Activated T-helper 1 cell treated with anti-CD3 and anti-CD28 coated beads, Interleukin-12 subunit alpha, Interleukin-12 subunit beta, Interleukin-2, Interleukin-4 antibody, amounts not matched to agents 30 ng/mL and 10 ng/mL and 1 ng/mL, durations not matched to agents 14 hours and 24 hours and 36 hours (primary cell): ENCODE results near the gene NCOA3. TPM values are rescaled to one million over a fixed set of nuclear protein-coding genes. Genes with fewer than 3 reads are reported as not detected.
"Not testable (repeated sequence)": the region's sequence is repeated elsewhere in the genome, so short reads cannot be mapped to it uniquely, and the experiment has no call there.

Source experiments
- DNase-seq: peaks from one replicate; pipeline ENCODE4 v3.0.0; 2021; ENCODE audit warnings: low spot score
- H3K27ac Mint-ChIP-seq: one replicate; pipeline ENCODE4 v1.8.0; 2021; ENCODE audit warnings: mild to moderate bottlenecking, mixed read lengths
- H3K27me3 Mint-ChIP-seq: one replicate; pipeline ENCODE4 v1.8.0; 2022; ENCODE audit warnings: mild to moderate bottlenecking, moderate library complexity, mixed read lengths; ENCODE audit not compliant: insufficient read depth
- H3K36me3 Mint-ChIP-seq: one replicate; pipeline ENCODE4 v1.8.0; 2021; ENCODE audit warnings: low read depth, mixed read lengths
- H3K4me1 Mint-ChIP-seq: one replicate; pipeline ENCODE4 v1.8.0; 2021; ENCODE audit warnings: low read depth, mixed read lengths
- H3K4me3 Mint-ChIP-seq: one replicate; pipeline ENCODE4 v1.8.0; 2021; ENCODE audit warnings: mild to moderate bottlenecking, moderate library complexity, mixed read lengths
- H3K9me3 Mint-ChIP-seq: one replicate; pipeline ENCODE4 v1.8.0; 2021; ENCODE audit warnings: mixed read lengths
- intact Hi-C: fragments of 100-400 bp; cut with micrococcal nuclease; formaldehyde crosslinking; loops from one replicate; pipeline ENCODE4 v1.15.1; 2024
- total RNA-seq: library from RNA; stranded (reverse); gene quantifications from 2 replicates; pipeline ENCODE4 v1.2.3, GENCODE V29; 2022

NCOA3 gene
- total RNA-seq = 132 and 133 TPM in 2 replicates

DNA sequence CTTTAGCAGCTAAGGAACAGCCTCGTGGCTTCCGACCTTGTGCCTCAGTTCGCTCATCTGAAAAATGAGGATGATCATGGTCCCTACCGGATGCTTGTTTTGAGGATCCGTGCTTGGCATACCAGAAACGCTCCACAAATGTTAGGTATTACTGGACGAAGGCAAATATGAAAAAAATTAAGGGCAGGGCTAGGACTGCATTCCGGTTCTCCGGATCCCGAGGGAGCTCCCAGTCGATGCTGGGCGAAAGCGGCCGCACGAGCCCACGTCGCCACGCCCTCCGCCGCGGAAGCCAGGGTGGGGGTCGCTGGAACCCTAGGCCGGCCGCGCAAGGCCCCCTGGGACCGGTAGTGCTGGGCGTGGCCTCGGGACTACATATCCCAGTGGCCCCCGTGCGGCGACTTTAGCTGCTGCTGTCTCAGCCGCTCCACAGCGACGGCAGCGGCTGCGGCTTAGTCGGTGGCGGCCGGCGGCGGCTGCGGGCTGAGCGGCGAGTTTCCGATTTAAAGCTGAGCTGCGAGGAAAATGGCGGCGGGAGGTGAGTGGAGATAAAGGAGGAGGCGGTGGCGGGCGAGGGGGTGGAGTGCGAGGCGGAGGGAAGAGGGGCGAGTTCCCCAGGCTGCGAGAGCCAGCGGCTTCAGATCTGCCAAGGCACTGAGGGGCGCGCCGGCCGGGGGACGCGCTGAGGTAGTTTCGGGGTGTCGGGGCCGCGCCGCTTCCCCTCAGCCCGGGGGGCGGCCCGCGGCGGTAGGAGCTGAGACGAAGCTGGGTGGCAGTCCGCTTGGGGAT is at the start of gene NCOA3:
Gene NCOA3 (plus strand): TSS at position 406 of the 789 bp plus-strand sequence. CDS start 120,361 bp downstream, outside the sequence.
- H3K27ac Mint-ChIP-seq = peak within 1 kb of the TSS; percentile 99
- peaks cover 32% of the 10 kb centered on the region for H3K36me3 Mint-ChIP-seq
- H3K4me1 Mint-ChIP-seq = peaks cover 61% of the 10 kb centered on the region
- intact Hi-C loops = loop anchor here (1.0 to 5.0 kb wide), 6 partner anchors 8 to 304 kb away; partner anchors contain the start of gene ZMYND8
- DNase-seq = peak; percentile 89
- no peaks in the 10 kb centered on the region for H3K27me3 Mint-ChIP-seq
- no peaks in the 10 kb centered on the region for H3K9me3 Mint-ChIP-seq
- H3K4me3 Mint-ChIP-seq = peak within 1 kb of the TSS; percentile 92

DNA sequence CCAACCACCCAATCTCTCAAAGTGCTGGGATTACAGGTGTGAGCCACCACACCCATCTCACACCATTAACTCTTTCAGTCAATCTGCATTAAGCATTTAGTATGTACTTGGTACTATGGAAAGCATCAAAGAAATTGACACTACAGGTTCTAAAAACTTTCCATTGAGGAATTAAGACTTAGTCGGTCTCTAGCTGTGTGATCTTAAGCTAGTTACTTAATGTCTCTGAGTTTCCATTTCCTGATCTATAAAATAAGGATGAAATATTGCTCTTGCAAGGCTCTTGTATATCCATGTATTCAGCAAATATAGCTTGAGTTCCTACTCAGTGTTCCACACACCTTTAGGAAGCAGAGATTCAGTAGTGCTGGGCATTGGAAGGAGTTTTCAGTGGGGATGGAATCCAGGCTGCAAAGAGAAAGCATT is 48.9 kb upstream of the NCOA3 start:
- H3K4me1 Mint-ChIP-seq = peaks cover 43% of the 10 kb centered on the region
- DNase-seq = no peak
- H3K27me3 Mint-ChIP-seq = no peaks in the 10 kb centered on the region
- H3K27ac Mint-ChIP-seq = peak overlapping the region; percentile 33
- H3K9me3 Mint-ChIP-seq = no peaks in the 10 kb centered on the region
- H3K36me3 Mint-ChIP-seq = no peaks in the 10 kb centered on the region
- intact Hi-C loops = loop anchor here (1.0 to 10.0 kb wide), 4 partner anchors 35 to 1282 kb away; no protein-coding TSS in a partner anchor
- H3K4me3 Mint-ChIP-seq = no peak overlapping the region

DNA sequence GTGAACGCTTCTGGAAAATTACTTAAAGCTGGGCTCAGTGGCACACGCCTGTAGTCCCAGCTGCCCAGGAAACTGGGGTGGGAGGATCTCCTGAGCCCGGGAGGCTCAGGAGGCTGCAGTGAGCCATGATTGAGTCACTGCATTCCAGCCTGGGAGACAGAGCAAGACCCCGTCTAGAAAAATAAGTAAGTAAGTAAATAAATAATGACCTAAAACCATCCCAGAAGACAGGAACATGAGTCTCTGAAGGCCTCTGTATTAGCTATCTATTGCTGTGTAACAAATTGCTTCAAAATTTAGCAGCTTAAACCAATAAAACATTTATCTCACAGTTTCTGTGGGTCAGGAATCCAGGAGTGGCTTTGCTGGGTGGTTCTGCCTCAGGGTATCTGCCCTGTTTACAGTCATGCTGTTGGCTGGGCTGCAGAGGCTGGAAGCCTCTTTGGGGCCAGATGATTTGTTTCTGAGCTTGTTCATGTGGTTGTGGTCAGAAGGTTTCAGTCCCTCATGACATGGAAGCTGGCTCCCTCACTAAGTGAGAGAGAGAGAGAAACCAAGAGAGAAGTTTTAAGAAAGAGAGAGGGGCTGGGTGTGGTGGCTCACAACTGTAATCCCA is 48.4 kb upstream of the NCOA3 start:
- H3K27me3 Mint-ChIP-seq = no peaks in the 10 kb centered on the region
- no peaks in the 10 kb centered on the region for H3K9me3 Mint-ChIP-seq
- H3K4me3 Mint-ChIP-seq = peak overlapping the region; percentile 15
- H3K4me1 Mint-ChIP-seq = peaks cover 44% of the 10 kb centered on the region
- intact Hi-C loops = loop anchor here (1.0 to 10.0 kb wide), 4 partner anchors 34 to 1282 kb away; no protein-coding TSS in a partner anchor
- peak overlapping the region; percentile 70 for H3K27ac Mint-ChIP-seq
- no peaks in the 10 kb centered on the region for H3K36me3 Mint-ChIP-seq
- DNase-seq = peak; percentile 47

DNA sequence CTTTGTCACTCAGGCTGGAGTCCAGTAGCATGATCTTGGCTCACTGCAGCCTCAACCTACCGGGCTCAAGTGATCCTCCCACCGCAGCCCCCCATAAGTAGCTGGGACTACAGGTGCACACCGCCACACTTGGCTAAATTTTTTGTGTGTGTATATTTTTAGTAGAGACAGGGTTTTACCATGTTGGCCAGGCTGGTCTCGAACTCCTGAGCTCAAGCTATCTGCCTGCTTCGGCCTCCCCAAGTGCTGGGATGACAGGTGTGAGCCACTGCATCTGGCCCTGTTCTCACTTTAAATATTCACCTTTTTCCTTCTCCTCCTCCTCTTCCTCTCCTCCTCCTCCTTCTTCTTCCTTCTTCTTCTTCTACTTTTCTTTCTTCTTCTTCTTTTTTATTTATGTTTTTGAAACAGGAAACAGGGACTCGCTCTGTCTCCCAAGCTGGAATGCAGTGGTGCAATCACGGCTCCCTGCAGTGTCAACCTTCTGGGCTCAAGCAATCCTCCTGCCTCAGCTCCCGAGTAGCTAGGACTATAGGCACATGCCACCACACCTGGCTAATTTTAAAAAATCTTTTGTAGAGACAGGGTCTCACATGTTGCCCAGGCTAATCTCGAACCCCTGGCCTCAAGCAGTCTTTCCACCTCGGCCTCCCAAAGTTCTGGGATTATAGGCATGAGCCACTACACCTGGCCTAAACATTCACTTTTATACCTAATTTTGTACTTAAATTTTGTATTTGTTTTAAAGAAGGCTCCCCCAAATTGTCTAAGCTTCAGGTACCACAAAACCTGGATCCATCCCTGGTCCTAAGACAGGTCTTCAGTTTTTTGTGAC is 47.2 kb upstream of the NCOA3 start:
- intact Hi-C loops = loop anchor here (5.0 to 10.0 kb wide), 2 partner anchors 37 to 1280 kb away; no protein-coding TSS in a partner anchor
- no peak overlapping the region for H3K4me3 Mint-ChIP-seq
- peaks cover 44% of the 10 kb centered on the region for H3K4me1 Mint-ChIP-seq
- no peaks in the 10 kb centered on the region for H3K36me3 Mint-ChIP-seq
- no peak for DNase-seq
- H3K9me3 Mint-ChIP-seq = no peaks in the 10 kb centered on the region
- no peaks in the 10 kb centered on the region for H3K27me3 Mint-ChIP-seq
- no peak overlapping the region for H3K27ac Mint-ChIP-seq

DNA sequence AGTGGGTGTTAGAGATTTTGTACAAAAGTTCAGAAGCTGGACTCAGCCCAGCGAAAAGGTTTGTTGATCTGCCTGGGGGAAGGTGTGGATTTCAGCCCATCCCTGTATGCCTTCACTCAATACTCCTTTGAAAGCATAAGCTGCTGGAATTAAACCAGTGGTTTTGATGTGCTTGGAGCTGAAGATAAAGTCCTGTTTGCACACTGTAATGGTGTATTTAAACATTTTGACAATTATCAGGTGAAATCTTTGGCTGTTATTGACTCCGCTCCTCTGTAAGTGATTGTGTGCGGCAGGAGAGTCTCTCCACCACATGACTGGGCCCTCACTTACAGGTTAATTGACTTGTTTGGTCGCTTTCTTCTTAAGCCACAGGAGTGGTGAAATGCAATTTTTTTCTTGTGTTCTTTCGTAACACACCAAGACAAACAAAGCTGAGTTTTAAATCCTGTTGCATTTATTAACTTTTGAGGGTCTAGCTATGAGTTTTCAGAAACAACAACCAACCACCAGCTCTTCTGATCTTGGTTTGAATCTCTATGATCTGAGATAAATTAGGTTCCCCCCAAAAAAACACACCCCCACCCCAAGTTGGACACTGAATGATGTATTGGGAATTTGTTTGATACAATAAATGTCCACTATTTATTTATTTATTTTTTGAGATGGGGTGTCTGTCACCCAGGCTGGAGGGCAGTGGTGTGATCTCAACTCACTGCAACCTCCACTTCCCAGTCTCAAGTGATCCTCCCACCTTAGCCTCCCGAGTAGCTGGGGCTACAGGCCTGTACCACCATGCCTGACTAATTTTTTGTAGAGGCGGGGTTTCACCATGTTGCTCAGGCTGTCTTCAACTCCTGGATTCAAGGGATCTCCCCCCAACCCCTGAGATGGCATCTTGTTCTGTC is 46.3 kb upstream of the NCOA3 start:
- peaks cover 44% of the 10 kb centered on the region for H3K4me1 Mint-ChIP-seq
- DNase-seq = no peak
- H3K4me3 Mint-ChIP-seq = no peak overlapping the region
- H3K36me3 Mint-ChIP-seq = no peaks in the 10 kb centered on the region
- H3K27me3 Mint-ChIP-seq = no peaks in the 10 kb centered on the region
- intact Hi-C loops = loop anchor here (2.0 to 10.0 kb wide), 3 partner anchors 17 to 1279 kb away; partner anchors contain the start of gene ZMYND8
- H3K27ac Mint-ChIP-seq = no peak overlapping the region
- no peaks in the 10 kb centered on the region for H3K9me3 Mint-ChIP-seq

DNA sequence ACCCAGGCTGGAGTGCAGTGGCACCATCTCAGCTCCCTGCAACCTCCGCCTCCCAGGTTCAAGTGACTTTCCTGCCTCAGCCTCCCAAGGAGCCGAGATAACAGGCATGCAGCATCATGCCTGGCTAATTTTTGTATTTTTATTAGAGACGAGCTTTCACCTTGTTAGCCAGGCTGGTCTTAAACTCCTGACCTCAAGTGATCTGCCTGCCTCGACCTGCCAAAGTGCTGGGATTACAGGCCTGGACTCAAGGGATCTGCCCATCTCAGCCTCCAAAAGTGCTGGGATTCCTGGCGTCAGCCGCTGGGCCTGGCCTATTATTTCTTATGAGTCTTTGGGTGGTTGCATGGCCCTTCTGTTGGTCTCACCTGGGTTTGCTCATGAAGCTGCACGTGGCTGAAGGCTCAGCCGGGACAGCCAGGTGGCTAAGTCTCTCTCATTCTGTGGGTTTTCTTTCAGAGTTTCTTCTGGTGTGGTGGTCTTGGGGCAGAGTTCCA is 45.6 kb upstream of the NCOA3 start:
- Mint-ChIP-seq H3K36me3 (peaks cover under 1% of the 10 kb centered on the region), H3K27ac (no peak overlapping the region), H3K4me1 (peaks cover 44% of the 10 kb centered on the region), H3K4me3 (no peak overlapping the region), H3K27me3 (peaks cover 2% of the 10 kb centered on the region), H3K9me3 (no peaks in the 10 kb centered on the region)
- intact Hi-C loops = loop anchor here (2.0 to 10.0 kb wide), 3 partner anchors 17 to 1279 kb away; partner anchors contain the start of gene ZMYND8
- no peak for DNase-seq

DNA sequence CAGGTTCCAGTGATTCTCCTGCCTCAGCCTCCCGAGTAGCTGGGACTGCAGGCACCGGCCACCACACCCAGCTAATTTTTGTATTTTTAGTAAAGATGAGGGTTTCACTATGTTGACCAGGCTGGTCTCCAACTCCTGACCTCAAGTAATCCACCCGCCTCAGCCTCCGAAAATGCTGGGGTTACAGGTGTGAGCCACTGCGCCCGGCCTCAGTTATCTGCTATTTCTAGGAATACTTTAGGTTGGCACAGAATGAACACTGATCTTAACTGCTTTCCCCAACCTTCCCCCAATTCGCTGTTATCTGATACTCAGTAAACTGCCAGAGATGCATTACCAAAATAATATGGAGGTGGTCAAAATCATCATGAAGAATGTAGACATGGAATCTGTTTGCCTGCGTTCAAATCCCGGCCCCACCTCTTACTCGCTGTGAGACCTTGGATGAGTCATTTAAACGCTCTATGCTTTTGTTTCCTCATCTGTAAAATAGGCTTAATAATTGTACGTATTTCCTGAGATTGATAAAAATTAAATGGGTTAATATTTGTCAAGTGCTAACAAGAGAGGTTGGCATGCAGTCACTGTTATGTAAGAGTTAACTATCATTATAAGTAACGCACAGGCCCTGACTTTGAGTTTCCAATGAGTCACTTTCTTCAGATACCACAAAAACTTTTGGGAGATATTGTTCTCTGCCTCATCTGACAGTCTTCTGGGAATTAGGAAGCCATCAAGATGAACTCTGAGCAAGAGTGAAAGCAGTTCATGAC is 44.5 kb upstream of the NCOA3 start:
- Mint-ChIP-seq H3K36me3 (peaks cover 2% of the 10 kb centered on the region), H3K4me1 (peaks cover 44% of the 10 kb centered on the region), H3K27me3 (peaks cover 2% of the 10 kb centered on the region), H3K27ac (peak overlapping the region; percentile 66), H3K4me3 (no peak overlapping the region), H3K9me3 (no peaks in the 10 kb centered on the region)
- DNase-seq = no peak
- intact Hi-C loops = loop anchor here (1.0 to 10.0 kb wide), 7 partner anchors 16 to 1278 kb away; partner anchors contain the start of genes NCOA3 and ZMYND8

DNA sequence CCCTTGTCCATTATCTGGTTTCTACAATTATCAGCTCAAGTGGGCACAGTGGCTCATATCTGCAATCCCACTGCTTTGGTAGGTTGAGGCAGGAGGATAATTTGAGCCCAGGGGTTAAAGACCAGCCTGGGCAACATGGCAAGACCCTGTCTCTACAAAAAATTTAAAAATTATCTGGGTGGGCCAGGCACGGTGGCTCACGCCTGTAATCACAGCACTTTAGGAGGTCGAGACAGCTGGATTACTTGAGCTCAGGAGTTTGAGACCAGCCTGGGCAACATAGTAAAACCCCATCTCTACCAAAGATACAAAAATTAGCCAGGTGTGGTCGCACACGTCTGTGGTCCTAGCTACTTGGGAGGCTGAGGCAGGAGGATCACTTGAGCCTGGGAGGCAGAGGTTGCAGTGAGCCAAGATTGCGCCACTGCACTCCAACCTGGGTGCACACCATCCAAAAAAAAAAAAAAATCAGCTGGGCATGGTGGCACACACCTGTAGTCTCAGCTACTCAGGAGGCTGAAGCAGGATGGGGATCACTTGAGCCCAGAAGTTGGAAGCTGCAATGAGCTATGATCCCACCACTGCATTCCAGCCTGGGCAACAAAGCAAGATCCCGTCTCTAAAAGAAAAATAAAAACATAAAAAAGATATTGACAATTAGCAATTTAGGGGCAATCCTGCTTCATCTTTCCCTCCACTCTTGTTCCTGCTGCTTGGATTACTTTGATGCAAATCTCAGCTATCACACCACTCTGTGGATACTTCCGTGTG is 43.2 kb upstream of the NCOA3 start:
- H3K27ac Mint-ChIP-seq, H3K4me3 Mint-ChIP-seq, H3K27me3 Mint-ChIP-seq, H3K9me3 Mint-ChIP-seq, DNase-seq, H3K36me3 Mint-ChIP-seq: not testable (repeated sequence)
- intact Hi-C loops = loop anchor here (10.0 kb wide), 1 partner anchor 1276 kb away; no protein-coding TSS in a partner anchor
- H3K4me1 Mint-ChIP-seq = peaks cover 34% of the 10 kb centered on the region

DNA sequence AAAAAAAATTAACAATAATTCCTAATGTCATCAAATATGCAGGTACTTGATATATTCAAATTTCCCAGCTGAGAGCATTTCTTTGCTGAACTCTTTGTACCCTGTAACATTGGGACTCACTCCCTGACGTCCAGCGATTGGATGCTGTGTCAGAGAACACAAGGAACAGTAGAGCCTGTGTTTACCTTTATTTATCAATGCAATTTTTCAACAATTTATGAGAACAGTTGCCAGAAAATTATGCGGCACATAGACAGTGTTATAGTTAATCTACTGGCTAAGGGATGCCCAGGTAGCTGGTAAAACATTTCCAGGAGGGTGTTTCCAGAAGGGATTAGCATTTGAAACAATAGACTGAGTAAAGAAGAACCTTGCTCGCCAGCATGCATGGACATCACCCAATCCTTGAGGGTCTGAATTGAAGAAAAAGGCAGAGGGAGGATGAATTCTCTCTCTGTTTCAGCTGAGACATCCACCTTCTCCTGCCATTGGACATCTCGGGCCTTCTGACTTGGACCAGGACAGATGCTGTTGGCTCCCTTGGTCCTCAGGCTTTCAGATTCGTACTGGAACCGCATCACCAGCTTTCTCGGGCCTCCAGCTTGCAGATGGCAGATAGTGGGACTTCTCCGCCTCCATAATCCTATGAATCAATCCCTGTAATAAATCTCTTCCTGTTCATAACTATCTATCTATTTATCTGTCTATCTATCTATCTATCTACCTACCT is 42.2 kb upstream of the NCOA3 start:
- Mint-ChIP-seq H3K9me3 (no peaks in the 10 kb centered on the region), H3K4me1 (peaks cover 27% of the 10 kb centered on the region), H3K27me3 (peaks cover 2% of the 10 kb centered on the region), H3K36me3 (peaks cover 2% of the 10 kb centered on the region), H3K4me3 (no peak overlapping the region), H3K27ac (no peak overlapping the region)
- no peak for DNase-seq
- intact Hi-C loops = loop anchor here (10.0 kb wide), 1 partner anchor 1275 kb away; no protein-coding TSS in a partner anchor

DNA sequence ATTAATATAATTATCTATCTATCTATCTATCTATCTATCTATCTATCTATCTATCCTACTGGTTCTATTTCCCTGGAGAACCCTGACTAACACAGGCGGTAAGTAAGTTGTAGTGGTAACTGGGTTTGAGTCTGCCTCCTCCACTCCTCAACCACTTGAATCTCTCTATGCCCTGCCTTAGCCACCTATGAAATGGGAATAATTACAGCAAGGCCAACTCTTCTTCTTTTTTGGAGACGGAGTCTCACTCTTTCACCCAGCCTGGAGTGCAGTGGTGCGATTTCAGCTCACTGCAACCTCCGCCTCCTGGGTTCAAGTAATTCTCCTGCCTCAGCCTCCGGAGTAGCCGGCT is 41.0 kb upstream of the NCOA3 start:
- intact Hi-C loops, H3K36me3 Mint-ChIP-seq, H3K4me3 Mint-ChIP-seq, H3K27me3 Mint-ChIP-seq, DNase-seq, H3K27ac Mint-ChIP-seq, H3K9me3 Mint-ChIP-seq: not testable (repeated sequence)
- peaks cover 19% of the 10 kb centered on the region for H3K4me1 Mint-ChIP-seq
